Measurements from ENCODE around the gene SYNDIG1. TPM values are rescaled to one million over a fixed set of nuclear protein-coding genes. Genes with fewer than 3 reads are reported as not detected.

SYNDIG1 gene
- total RNA-seq, 1 experiment from 2014 or later, result 17.9 TPM

DNA sequence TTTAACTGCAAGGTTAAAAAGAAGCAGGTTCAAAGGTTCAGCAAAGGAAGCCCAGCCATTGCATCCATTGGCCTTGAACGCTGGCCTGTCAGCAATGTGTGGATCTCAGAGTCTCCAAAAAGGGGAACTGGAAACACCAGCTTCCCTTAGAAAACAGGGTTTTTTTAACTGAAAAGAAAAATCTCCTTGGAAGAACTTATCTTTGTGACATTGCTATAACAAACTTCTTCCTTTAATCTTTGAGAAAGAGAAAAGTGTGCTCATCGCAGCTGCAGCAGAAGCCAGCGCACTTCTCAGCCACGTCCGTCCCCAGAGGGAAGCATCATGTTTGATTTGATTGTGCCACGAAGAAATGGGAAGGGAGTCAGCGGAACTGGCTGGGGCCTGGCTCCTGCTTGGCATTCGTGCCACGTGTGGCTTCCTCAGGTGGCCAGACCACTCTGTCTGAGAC lies 215.0 kb downstream of the SYNDIG1 start:
- Histone ChIP-seq H3K27me3 (replicated peaks; ENCODE audit: insufficient read depth, low read depth, low read length, poor library complexity) (no peaks in the 10 kb centered on the region), H3K27ac (ENCODE audit: low read depth, low read length, poor library complexity, severe bottlenecking) (no peak overlapping the region), H3K4me3 (ENCODE audit: low read depth, low read length, poor library complexity, severe bottlenecking) (no peak overlapping the region), H3K9me3 (ENCODE audit: low read depth, low read length, poor library complexity, severe bottlenecking) (peaks cover 6% of the 10 kb centered on the region), H3K4me1 (ENCODE audit: insufficient read depth, low read length, poor library complexity, severe bottlenecking) (no peaks in the 10 kb centered on the region), H3K36me3 (ENCODE audit: insufficient read depth, low read length, poor library complexity, severe bottlenecking) (no peaks in the 10 kb centered on the region)
- no TSS peak for BruUV-seq (replicated peaks)
- TF ChIP-seq EZH2 (IDR thresholded peaks at IDR 0.05; ENCODE audit: borderline replicate concordance, low read depth, low read length, poor library complexity, severe bottlenecking), result no peak
- TF ChIP-seq, protein P1, sequence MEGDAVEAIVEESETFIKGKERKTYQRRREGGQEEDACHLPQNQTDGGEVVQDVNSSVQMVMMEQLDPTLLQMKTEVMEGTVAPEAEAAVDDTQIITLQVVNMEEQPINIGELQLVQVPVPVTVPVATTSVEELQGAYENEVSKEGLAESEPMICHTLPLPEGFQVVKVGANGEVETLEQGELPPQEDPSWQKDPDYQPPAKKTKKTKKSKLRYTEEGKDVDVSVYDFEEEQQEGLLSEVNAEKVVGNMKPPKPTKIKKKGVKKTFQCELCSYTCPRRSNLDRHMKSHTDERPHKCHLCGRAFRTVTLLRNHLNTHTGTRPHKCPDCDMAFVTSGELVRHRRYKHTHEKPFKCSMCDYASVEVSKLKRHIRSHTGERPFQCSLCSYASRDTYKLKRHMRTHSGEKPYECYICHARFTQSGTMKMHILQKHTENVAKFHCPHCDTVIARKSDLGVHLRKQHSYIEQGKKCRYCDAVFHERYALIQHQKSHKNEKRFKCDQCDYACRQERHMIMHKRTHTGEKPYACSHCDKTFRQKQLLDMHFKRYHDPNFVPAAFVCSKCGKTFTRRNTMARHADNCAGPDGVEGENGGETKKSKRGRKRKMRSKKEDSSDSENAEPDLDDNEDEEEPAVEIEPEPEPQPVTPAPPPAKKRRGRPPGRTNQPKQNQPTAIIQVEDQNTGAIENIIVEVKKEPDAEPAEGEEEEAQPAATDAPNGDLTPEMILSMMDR (conservative IDR thresholded peaks at IDR 0.05; ENCODE audit: low read depth, low read length), result no peak
- CTCF ChIA-PET, result no interaction called here
- intact Hi-C loops (cut with micrococcal nuclease; ENCODE audit: unreplicated experiment), result no loop called here
- no peak for DNase-seq (ENCODE audit: low spot score)
- POLR2A ChIA-PET (ENCODE audit: low non-redundant PET), result no interaction called here

- CTCF ChIA-PET, result no interaction called here
- peaks cover 6% of the 10 kb centered on the region for H3K9me3 ChIP-seq (ENCODE audit: low read depth, low read length, poor library complexity, severe bottlenecking)
- TF ChIP-seq EZH2 (IDR thresholded peaks at IDR 0.05; ENCODE audit: borderline replicate concordance, low read depth, low read length, poor library complexity, severe bottlenecking), result no peak
- TF ChIP-seq, protein P1 (conservative IDR thresholded peaks at IDR 0.05; ENCODE audit: low read depth, low read length), result no peak
- H3K4me3 ChIP-seq (ENCODE audit: low read depth, low read length, poor library complexity, severe bottlenecking), result no peak overlapping the region
- BruUV-seq (replicated peaks), result no TSS peak
- intact Hi-C loops (cut with micrococcal nuclease; ENCODE audit: unreplicated experiment), result no loop called here
- H3K27ac ChIP-seq (ENCODE audit: low read depth, low read length, poor library complexity, severe bottlenecking), result no peak overlapping the region
- no peaks in the 10 kb centered on the region for H3K36me3 ChIP-seq (ENCODE audit: insufficient read depth, low read length, poor library complexity, severe bottlenecking)
- POLR2A ChIA-PET (ENCODE audit: low non-redundant PET), result no interaction called here
- H3K4me1 ChIP-seq (ENCODE audit: insufficient read depth, low read length, poor library complexity, severe bottlenecking), result no peaks in the 10 kb centered on the region
- no peaks in the 10 kb centered on the region for H3K27me3 ChIP-seq (replicated peaks; ENCODE audit: insufficient read depth, low read depth, low read length, poor library complexity)
- no peak for DNase-seq (ENCODE audit: low spot score)
Measured at GRCh38 chr20:24684956-24685691, 215.7 kb downstream of the SYNDIG1 start.

DNA sequence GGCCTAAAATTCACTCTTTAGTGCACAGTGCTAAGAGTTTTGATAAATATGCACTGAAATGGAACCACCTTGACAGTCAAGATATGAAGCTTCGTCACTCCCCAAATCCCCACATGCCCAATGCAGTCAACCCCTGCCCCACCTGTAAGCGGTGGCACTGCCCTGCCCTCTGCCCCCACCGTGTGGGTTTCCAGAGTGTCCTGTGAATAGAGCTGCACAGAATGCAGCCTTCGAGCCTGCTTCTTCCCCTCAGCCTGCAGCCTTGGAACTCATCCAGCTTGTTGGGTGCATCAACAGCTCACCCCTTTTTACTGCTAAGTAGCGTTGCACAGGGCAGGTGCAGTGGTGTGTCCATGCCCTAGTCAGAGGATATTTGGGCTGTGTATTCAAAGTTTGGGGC lies 216.3 kb downstream of the SYNDIG1 start:
- no peak overlapping the region for H3K27ac ChIP-seq (ENCODE audit: low read depth, low read length, poor library complexity, severe bottlenecking)
- H3K27me3 ChIP-seq (replicated peaks; ENCODE audit: insufficient read depth, low read depth, low read length, poor library complexity), result no peaks in the 10 kb centered on the region
- BruUV-seq (replicated peaks), result no TSS peak
- TF ChIP-seq EZH2 (IDR thresholded peaks at IDR 0.05; ENCODE audit: borderline replicate concordance, low read depth, low read length, poor library complexity, severe bottlenecking), result no peak
- TF ChIP-seq, protein P1 (conservative IDR thresholded peaks at IDR 0.05; ENCODE audit: low read depth, low read length), result no peak
- H3K4me1 ChIP-seq (ENCODE audit: insufficient read depth, low read length, poor library complexity, severe bottlenecking), result no peaks in the 10 kb centered on the region
- H3K36me3 ChIP-seq (ENCODE audit: insufficient read depth, low read length, poor library complexity, severe bottlenecking), result no peaks in the 10 kb centered on the region
- CTCF ChIA-PET, result no interaction called here
- no peak overlapping the region for H3K4me3 ChIP-seq (ENCODE audit: low read depth, low read length, poor library complexity, severe bottlenecking)
- POLR2A ChIA-PET (ENCODE audit: low non-redundant PET), result no interaction called here
- peaks cover 6% of the 10 kb centered on the region for H3K9me3 ChIP-seq (ENCODE audit: low read depth, low read length, poor library complexity, severe bottlenecking)
- intact Hi-C loops (cut with micrococcal nuclease; ENCODE audit: unreplicated experiment), result no loop called here
- DNase-seq (ENCODE audit: low spot score), result no peak

All from A673 (cell line).